ENCODE results near the gene COPZ1. TPM values are rescaled to one million over a fixed set of nuclear protein-coding genes. Genes with fewer than 3 reads are reported as not detected.

Gene COPZ1
- polyA plus RNA-seq, 3 donors, result 78.9 to 190 (median 176) TPM

DNA sequence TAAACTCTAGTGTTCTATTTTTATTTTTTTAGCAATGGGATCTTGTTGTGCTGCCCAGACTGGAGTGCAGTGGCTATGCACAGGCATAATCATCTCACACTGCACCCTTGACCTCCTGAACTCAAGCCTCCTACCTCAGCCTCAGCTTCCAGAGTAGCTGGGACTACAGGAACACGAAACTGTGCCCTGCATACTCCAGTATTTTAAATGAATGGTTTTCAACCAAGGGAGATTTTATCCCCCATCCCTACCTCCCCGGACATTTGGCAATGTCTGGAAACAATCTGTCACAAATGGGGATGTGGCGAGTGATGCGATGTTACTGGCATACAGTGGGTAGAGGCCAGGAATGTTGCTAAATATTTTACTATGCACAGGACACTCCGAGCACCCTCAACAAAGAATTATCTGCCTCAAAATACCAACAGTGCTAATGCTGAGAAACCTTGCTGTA, 47.1 kb upstream of the COPZ1 start:
- intact Hi-C loops (cut with micrococcal nuclease), result loop anchor here in 1 of 2 donors (10.0 kb wide), 1 partner anchor 47 kb away; the partner anchor contains the start of gene COPZ1
- no peaks in the 10 kb centered on the region for H3K9me3 ChIP-seq (replicated peaks in 1 of 2; ENCODE audit: control insufficient read depth in 1 of 2, insufficient read depth in 1 of 2, low read length in 2 of 2)
- no peak for TF ChIP-seq CTCF (IDR thresholded peaks at IDR 0.05)
- peak overlapping the region in 1 of 3 experiments; percentile 95 for H3K4me3 ChIP-seq (replicated peaks in 1 of 3; ENCODE audit: low read depth in 2 of 3, low read length in 3 of 3)
- Mint-ChIP-seq H3K27me3 (ENCODE audit: low read depth in 3 of 3) (peaks cover 0 to 1% (median 0%) of the 10 kb centered on the region in 3 donors), H3K4me3 (peak overlapping the region in 1 of 2 donors; percentile 34), H3K27ac (peak overlapping the region in 4 of 7 donors; percentile 33 to 85 (median 67)), H3K4me1 (peaks cover 26% of the 10 kb centered on the region), H3K9me3 (no peaks in the 10 kb centered on the region), H3K36me3 (peaks cover 21 to 32% of the 10 kb centered on the region in 2 donors)
- peak overlapping the region; percentile 93 for H3K4me2 ChIP-seq (replicated peaks; ENCODE audit: extremely low read depth, low read length, poor library complexity, severe bottlenecking)
- DNase-seq, result peak in 2 of 3 donors; percentile 34 to 45
- no CpG with 5 or more reads among the region's 5 CpGs for WGBS (ENCODE audit: insufficient coverage)
- peaks cover 19 to 27% of the 10 kb centered on the region in 2 donors for H3K36me3 ChIP-seq (replicated peaks in 1 of 2; ENCODE audit: control insufficient read depth in 1 of 2, insufficient read depth in 2 of 2, low read length in 2 of 2)
- H4K20me1 ChIP-seq (ENCODE audit: insufficient read depth, low read length), result peaks cover 23% of the 10 kb centered on the region
- H3K79me2 ChIP-seq (ENCODE audit: insufficient read depth, low read length), result peaks cover 90% of the 10 kb centered on the region
- no peak overlapping the region for H3K9ac ChIP-seq (ENCODE audit: insufficient read depth, low read length, poor library complexity, severe bottlenecking)
- H3K4me1 ChIP-seq (ENCODE audit: control insufficient read depth in 1 of 2, insufficient read depth in 2 of 2, low read length in 2 of 2), result peaks cover 42 to 50% of the 10 kb centered on the region in 2 donors
- H2AFZ ChIP-seq (ENCODE audit: insufficient read depth, low read depth, low read length, poor library complexity, severe bottlenecking), result no peak overlapping the region
- H3K27me3 ChIP-seq (ENCODE audit: control insufficient read depth in 2 of 2, insufficient read depth in 2 of 2, low read length in 2 of 2), result no peaks in the 10 kb centered on the region
- peak overlapping the region; percentile 12 to 89 for H3K27ac ChIP-seq (ENCODE audit: low read depth in 1 of 2, low read length in 2 of 2)

GRCh38 chr12:54279227-54279631, 45.7 kb upstream of the COPZ1 start:
- Mint-ChIP-seq H3K9me3 (no peaks in the 10 kb centered on the region), H3K36me3 (peaks cover 29 to 32% of the 10 kb centered on the region in 2 donors), H3K27me3 (ENCODE audit: low read depth in 3 of 3) (peaks cover 0 to 1% (median 0%) of the 10 kb centered on the region in 3 donors), H3K4me3 (no peak overlapping the region), H3K27ac (no peak overlapping the region), H3K4me1 (peaks cover 40% of the 10 kb centered on the region)
- Histone ChIP-seq H3K27ac (ENCODE audit: low read depth in 1 of 2, low read length in 2 of 2) (peak overlapping the region; percentile 89 to 92), H3K4me2 (replicated peaks; ENCODE audit: extremely low read depth, low read length, poor library complexity, severe bottlenecking) (peak overlapping the region; percentile 93), H4K20me1 (ENCODE audit: insufficient read depth, low read length) (peaks cover 36% of the 10 kb centered on the region), H3K27me3 (ENCODE audit: control insufficient read depth in 2 of 2, insufficient read depth in 2 of 2, low read length in 2 of 2) (no peaks in the 10 kb centered on the region), H3K36me3 (replicated peaks in 1 of 2; ENCODE audit: control insufficient read depth in 1 of 2, insufficient read depth in 2 of 2, low read length in 2 of 2) (peaks cover 27% of the 10 kb centered on the region in 2 donors), H3K4me1 (ENCODE audit: control insufficient read depth in 1 of 2, insufficient read depth in 2 of 2, low read length in 2 of 2) (peaks cover 56 to 64% of the 10 kb centered on the region in 2 donors), H3K4me3 (replicated peaks in 1 of 3; ENCODE audit: low read depth in 2 of 3, low read length in 3 of 3) (peak overlapping the region; percentile 80 to 95 (median 80)), H3K9ac (ENCODE audit: insufficient read depth, low read length, poor library complexity, severe bottlenecking) (peak overlapping the region; percentile 81), H3K79me2 (ENCODE audit: insufficient read depth, low read length) (peaks cover 90% of the 10 kb centered on the region), H2AFZ (ENCODE audit: insufficient read depth, low read depth, low read length, poor library complexity, severe bottlenecking) (peak overlapping the region; percentile 87), H3K9me3 (replicated peaks in 1 of 2; ENCODE audit: control insufficient read depth in 1 of 2, insufficient read depth in 1 of 2, low read length in 2 of 2) (no peaks in the 10 kb centered on the region)
- TF ChIP-seq CTCF (IDR thresholded peaks at IDR 0.05), result no peak
- no peak for DNase-seq
- intact Hi-C loops (cut with micrococcal nuclease), result loop anchor here in 1 of 2 donors (10.0 kb wide), 1 partner anchor 46 kb away; the partner anchor contains the start of gene COPZ1
- WGBS (ENCODE audit: insufficient coverage), result 0% methylated on average over 11 of the region's 19 CpGs
